ENCODE data around the gene CYGB. TPM values are rescaled to one million over a fixed set of nuclear protein-coding genes. Genes with fewer than 3 reads are reported as not detected.

Gene CYGB
- total and polyA plus RNA-seq, 9 of the 15 experiments (the other 6 are each of a cell fraction or from before 2014, with no cell fraction given): 0.08 to 0.95 (median 0.18) TPM; not detected in 5

DNA sequence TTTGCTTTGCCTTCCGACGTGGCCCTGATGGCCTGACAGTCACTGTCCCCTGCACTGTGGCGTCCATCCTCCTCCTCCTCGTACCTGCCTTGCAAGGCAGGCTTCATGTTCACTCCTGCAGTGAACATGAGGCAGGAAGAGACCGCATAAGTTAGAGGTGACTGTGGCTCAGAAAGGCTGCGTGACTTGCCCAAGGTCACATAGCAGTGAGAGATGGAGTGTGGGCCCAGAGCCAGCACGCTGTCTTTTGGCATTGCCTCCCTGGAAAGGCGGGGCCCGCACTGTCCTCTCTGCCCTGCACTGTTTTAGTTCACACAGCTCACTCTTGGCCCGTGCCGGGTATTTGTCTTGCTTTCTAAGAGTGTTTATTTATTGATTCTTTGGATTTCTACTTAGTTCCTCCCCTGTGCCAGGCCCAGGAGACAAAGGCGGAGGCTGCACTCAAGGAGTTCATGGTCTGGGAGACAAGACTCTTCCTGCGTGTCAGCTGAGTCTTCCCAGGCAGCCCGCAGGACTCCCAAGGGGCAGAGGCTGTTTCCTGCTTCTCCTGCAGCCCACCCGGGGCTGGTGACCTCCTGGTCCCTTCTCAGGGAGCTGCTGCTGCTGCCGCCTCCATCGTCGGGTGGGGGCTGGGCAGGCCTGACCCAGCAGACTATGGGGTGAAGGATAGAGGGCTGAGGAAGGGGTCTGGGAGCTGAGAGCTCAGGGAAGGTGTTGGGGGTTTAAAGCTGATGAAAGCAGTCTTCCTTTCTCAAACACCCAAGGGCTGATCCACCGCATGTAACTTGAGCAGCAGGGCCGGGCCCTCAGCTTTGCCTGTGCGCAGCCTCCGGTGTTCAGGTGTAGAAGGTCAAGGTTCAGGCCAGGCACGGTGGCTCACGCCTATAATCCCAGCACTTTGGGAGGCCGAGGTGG is 12.7 kb downstream of the CYGB start:
- intact Hi-C loops (cut with micrococcal nuclease): no loop called here
- Histone ChIP-seq H3K9me3 (replicated peaks; ENCODE audit: control insufficient read depth, insufficient read depth, low read depth, low read length) (no peaks in the 10 kb centered on the region), H3K4me3 (no peak overlapping the region)

More for the DNA sequence above, 12.7 kb downstream of the CYGB start:
- in situ Hi-C loops (cut with MboI): loop anchor here (5.0 kb wide), 2 partner anchors 97 to 157 kb away; no protein-coding TSS in a partner anchor
- Histone ChIP-seq H3K9me1 (ENCODE audit: control insufficient read depth, insufficient read depth, low read length) (no peaks in the 10 kb centered on the region), H2AFZ (ENCODE audit: low read depth, low read length) (peak overlapping the region; percentile 28; the same call in 1 of the 2 replicates), H3K27me3 (ENCODE audit: control insufficient read depth in 2 of 2, insufficient read depth in 2 of 2, low read length in 2 of 2) (no peaks in the 10 kb centered on the region), H3K4me2 (ENCODE audit: insufficient read depth, low read length) (no peak overlapping the region), H3K79me2 (ENCODE audit: control insufficient read depth, insufficient read depth, low read length) (no peaks in the 10 kb centered on the region), H3K36me3 (ENCODE audit: control insufficient read depth, insufficient read depth, low read length) (no peaks in the 10 kb centered on the region), H4K20me1 (replicated peaks; ENCODE audit: control insufficient read depth, insufficient read depth, low read length) (no peaks in the 10 kb centered on the region), H3K27ac (ENCODE audit: extremely low read depth, low read depth, low read length) (no peak overlapping the region), H3K4me1 (replicated peaks in 1 of 2; ENCODE audit: control insufficient read depth in 2 of 2, insufficient read depth in 2 of 2, low read length in 2 of 2) (peaks cover 20 to 40% of the 10 kb centered on the region in 2 experiments), H3K9ac (ENCODE audit: insufficient read depth in 1 of 2, low read depth in 2 of 2, low read length in 2 of 2) (peak overlapping the region in 1 of 2 experiments; percentile 77; a peak in 2 of 4 replicates)
- ChIA-PET POLR2A (interaction anchor here (1.0 to 1.2 kb wide), 4 partner anchors 16 to 208 kb away, joined by 3 read pairs; no protein-coding TSS in a partner anchor), CTCF (ENCODE audit: low intra/inter-chr PET ratio) (interaction anchor here (0.6 to 2.4 kb wide), 3 partner anchors 26 to 190 kb away, joined by 3 to 12 read pairs (median 3); no protein-coding TSS in a partner anchor)
- DNase-seq (ENCODE audit: extremely low read depth in 1 of 4, low spot score in 3 of 4) (no peak), ATAC-seq (no peak), FAIRE-seq (no peak)
- 0 out of 2 replicates have a peak, but pooled peaks have one; percentile 20 for TF ChIP-seq NFIC (IDR thresholded peaks at IDR 0.05)
- no peak for TF ChIP-seq CTCFL (IDR thresholded peaks at IDR 0.05; ENCODE audit: borderline replicate concordance, insufficient read depth, low read depth, low read length, poor library complexity, severe bottlenecking)
- WGBS (ENCODE audit: insufficient coverage, low coverage, missing lambda C conversion rate): 70% methylated on average over 21 of the region's 25 CpGs
- no TSS peak for BruUV-seq (replicated peaks)

Data from K562 (cell line).